Mucosa of descending colon (tissue), 3 donors: Measurements from ENCODE around the gene RPS6KC1. TPM values are rescaled to one million over a fixed set of nuclear protein-coding genes. Genes with fewer than 3 reads are reported as not detected.

Experiments
- ATAC-seq: fragments of 200-7000 bp; cut with Tn5 transposase; one replicate; pipeline ENCODE4 v1.9.1; 2020; ENCODE audit warnings: mild to moderate bottlenecking, moderate library complexity
- DNase-seq, 3 donors: peaks; one replicate each; pipeline ENCODE4 v3.0.0-alpha.2; 2020
- H3K36me3 ChIP-seq: fragments of 200-600 bp; one replicate; pipeline ENCODE4 v1.8.0; 2021; ENCODE audit warnings: low read depth, mild to moderate bottlenecking
- H3K4me1 ChIP-seq: fragments of 200-600 bp; one replicate; pipeline ENCODE4 v1.8.0; 2021; ENCODE audit warnings: low read depth, mild to moderate bottlenecking
- H3K4me3 ChIP-seq: fragments of 200-600 bp; one replicate; pipeline ENCODE4 v1.8.0; 2021; ENCODE audit warnings: mild to moderate bottlenecking
- H3K9me3 ChIP-seq: fragments of 200-600 bp; one replicate; pipeline ENCODE4 v1.8.0; 2021; ENCODE audit warnings: mild to moderate bottlenecking
- CTCF ChIP-seq: fragments of 200-600 bp; IDR thresholded peaks from one replicate; pipeline ENCODE4 v1.8.0; 2022; ENCODE audit warnings: antibody characterized with exemption, mild to moderate bottlenecking
- intact Hi-C, 2 donors: fragments of 100-400 bp; cut with DNase I in 1 of 2; cut with micrococcal nuclease in 1 of 2; formaldehyde crosslinking; loops; one replicate each; pipeline versions ENCODE4 v1.11.0 to v1.11.1; 2022; cut with DNase I, micrococcal nuclease
- total RNA-seq, 3 donors: library from RNA; stranded (reverse); fragmentation: NEBNext Ultra II Directional in 2 of 3; extraction: Animal tissue kit (Norgen Biotek cat#: 25700) in 2 of 3; gene quantifications; one replicate each; pipeline versions ENCODE4 v1.2.1 to v1.2.4, GENCODE V29; 2021 to 2023
- donor health status: DM: no; HTN: no; CAD: no; lungs with moderate emphysema.
- donor health status: DM: no; HTN: no; CAD: no.
- donor health status: DM: no; HTN: yes; CAD: no.

Gene RPS6KC1
- total RNA-seq, 3 donors from 2014 or later, result 9.0 to 23.4 (median 9.2) TPM

- TF ChIP-seq CTCF, result no peak
- Histone ChIP-seq H3K4me1 (no peaks in the 10 kb centered on the region), H3K4me3 (no peak overlapping the region), H3K36me3 (no peaks in the 10 kb centered on the region), H3K9me3 (no peaks in the 10 kb centered on the region)
- DNase-seq (no peak), ATAC-seq (no peak)
- intact Hi-C loops, result no loop called here
Measured at GRCh38 chr1:213260311-213261075, 209.5 kb downstream of the RPS6KC1 start.

GRCh38 chr1:213264531-213264930, 213.5 kb downstream of the RPS6KC1 start:
- no peak for DNase-seq
- no peaks in the 10 kb centered on the region for H3K36me3 ChIP-seq
- no peaks in the 10 kb centered on the region for H3K4me1 ChIP-seq
- TF ChIP-seq CTCF, result no peak
- no peak for ATAC-seq
- peaks cover 3% of the 10 kb centered on the region for H3K9me3 ChIP-seq
- H3K4me3 ChIP-seq, result no peak overlapping the region
- intact Hi-C loops, result no loop called here

GRCh38 chr1:213266983-213267772, 216.1 kb downstream of the RPS6KC1 start:
- TF ChIP-seq CTCF, result no peak
- H3K4me1 ChIP-seq, result no peaks in the 10 kb centered on the region
- no peak for DNase-seq
- intact Hi-C loops, result no loop called here
- no peak overlapping the region for H3K4me3 ChIP-seq
- peaks cover 3% of the 10 kb centered on the region for H3K9me3 ChIP-seq
- no peak for ATAC-seq
- no peaks in the 10 kb centered on the region for H3K36me3 ChIP-seq

- no peak for DNase-seq
- peaks cover 3% of the 10 kb centered on the region for H3K9me3 ChIP-seq
- intact Hi-C loops, result no loop called here
- no peak for ATAC-seq
- no peak for TF ChIP-seq CTCF
- no peaks in the 10 kb centered on the region for H3K4me1 ChIP-seq
- no peak overlapping the region for H3K4me3 ChIP-seq
- no peaks in the 10 kb centered on the region for H3K36me3 ChIP-seq
Measured at GRCh38 chr1:213268221-213268620, 217.2 kb downstream of the RPS6KC1 start.

- peaks cover 3% of the 10 kb centered on the region for H3K9me3 ChIP-seq
- no peak for ATAC-seq
- no peak for DNase-seq
- no peak overlapping the region for H3K4me3 ChIP-seq
- H3K36me3 ChIP-seq, result no peaks in the 10 kb centered on the region
- intact Hi-C loops, result loop anchor here in 1 of 2 donors (5.0 kb wide), 1 partner anchor 1622 kb away; no protein-coding TSS in a partner anchor
- no peaks in the 10 kb centered on the region for H3K4me1 ChIP-seq
- no peak for TF ChIP-seq CTCF
Measured at GRCh38 chr1:213269829-213270228, 218.8 kb downstream of the RPS6KC1 start.
